Measurements from ENCODE around the gene ARHGAP23.
"Not testable (repeated sequence)": the region's sequence is repeated elsewhere in the genome, so short reads cannot be mapped to it uniquely, and the experiment has no call there.

Gene ARHGAP23

DNA sequence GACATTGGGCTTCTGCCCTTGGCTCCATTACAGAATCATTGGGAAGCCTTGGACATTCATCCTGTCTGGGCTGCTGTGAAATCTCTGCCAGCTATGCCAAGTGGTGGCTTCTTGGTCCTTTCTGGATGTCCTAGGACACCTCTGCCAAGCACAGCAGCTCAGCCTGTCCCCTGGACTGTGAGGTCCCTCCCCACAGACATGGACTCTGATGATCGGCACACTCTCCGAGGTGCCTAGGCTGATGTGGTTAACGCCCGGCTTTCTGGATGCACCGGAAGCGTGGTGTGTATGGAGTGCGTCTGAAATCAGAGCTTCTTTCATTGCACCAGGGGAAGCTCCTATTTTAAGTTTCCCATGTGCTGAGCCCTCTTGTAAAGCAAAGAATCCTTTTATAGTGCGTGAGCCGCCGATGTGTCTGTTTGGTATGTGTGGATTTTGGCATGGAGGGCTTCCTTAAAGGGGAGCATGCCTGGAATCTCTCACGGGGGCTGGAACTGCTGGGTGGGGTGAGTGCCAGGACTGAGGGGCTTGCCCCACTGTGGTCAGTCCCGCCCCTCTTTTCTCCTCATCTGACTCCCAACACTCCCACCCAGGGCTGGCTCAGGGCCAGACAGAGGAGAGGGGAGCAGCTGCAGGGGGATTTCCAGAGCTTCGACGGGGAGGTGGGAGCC, 7.0 kb upstream of the ARHGAP23 start:
- no peak for DNase-seq

DNA sequence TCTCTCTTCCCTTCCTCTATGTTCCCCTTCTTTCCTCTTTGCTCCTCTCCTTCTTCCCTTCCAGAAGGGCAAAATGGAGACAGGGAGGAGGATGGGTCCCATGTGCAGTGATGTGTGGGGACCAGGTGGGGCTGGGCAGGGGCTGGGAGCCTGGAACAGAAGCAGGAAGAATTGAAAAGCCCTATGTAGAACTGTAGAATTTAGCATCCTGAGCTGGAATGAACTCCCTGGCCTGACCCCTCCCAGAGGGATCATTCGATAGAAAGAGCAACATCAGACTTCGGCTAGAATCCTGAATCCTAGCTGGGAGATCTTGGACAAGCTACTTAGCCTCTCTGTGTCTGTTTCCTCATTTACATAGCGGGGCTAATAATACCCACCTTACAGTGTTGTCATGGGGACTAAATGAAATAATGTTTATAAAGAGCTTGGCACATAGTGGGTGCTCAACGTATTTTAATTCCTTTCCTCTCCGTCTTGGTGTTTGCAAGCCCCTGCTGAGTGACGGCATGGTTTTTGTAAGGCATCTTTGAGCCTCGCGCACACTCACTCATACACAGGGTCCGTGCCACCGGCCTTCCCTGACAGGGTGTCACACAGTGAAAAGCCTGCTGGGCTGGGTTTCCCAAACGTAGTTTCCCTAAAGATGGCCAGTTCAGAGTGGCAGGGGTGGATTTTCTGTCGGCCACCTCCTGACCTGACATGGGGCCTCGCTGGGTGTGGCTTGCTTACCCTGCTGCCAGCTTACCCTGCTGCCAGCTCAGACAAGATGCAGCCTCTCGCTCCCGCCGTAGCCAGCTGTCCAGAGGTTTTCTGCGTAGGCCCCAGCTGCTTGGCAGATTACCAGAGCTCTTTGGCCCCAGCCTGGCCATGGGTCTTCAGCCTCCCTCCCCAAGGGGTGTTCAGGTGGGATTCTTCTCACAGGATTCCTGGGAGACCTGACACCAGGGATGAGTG, 6.1 kb upstream of the ARHGAP23 start:
- DNase-seq = no peak

DNA sequence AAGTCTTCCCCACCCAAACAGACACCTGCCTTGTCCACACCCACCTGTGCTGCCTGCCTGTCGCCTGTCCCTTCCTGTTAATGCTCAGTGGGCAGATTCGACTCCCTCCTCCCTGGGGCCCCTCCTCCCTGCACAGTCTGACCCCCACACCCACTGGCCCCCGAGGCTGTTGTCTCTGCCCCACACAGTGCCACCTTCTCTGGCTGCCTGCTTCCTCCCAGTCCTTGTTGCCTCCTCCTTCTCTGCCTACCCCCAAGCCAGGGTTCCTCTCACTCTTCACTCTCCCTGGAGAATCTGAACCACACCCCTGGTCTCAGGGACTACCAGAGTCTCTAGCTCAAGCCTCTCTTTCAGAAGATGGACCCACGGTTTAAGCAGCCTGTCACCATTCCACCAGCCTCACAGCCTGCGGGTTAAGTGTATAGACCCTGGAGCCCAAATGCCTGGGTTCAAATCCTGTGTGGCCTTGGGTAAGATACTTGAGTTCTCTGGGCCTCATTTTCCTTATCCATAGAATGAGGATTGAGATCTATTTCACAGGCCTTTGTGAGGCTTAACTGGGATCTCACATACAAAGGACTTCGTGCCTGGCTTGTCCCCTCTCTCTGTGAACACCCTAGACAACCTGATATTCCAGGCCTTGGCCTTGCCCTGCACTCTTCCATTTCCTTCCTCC, 3.8 kb upstream of the ARHGAP23 start:
- DNase-seq = no peak

DNA sequence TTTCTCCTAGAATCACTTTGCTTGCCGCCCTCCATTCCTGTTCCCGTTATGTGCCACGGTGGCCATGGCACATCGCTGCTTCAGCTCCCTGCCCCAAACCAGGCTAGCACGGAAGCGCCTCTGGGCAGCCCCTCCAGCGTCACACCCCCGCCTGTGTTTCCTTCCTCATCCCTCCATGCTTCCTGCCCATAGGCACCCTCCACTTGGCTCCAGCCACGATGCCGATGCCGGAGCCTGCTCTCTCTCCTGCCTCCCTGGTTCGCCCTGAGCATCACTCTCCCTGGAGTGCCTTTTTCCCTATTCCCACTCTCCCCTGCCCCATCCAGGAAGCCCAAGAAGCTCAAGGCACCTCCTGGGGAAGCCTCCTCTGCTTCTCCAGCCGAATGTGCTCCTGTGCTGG, 3.2 kb upstream of the ARHGAP23 start:
- DNase-seq = no peak

DNA sequence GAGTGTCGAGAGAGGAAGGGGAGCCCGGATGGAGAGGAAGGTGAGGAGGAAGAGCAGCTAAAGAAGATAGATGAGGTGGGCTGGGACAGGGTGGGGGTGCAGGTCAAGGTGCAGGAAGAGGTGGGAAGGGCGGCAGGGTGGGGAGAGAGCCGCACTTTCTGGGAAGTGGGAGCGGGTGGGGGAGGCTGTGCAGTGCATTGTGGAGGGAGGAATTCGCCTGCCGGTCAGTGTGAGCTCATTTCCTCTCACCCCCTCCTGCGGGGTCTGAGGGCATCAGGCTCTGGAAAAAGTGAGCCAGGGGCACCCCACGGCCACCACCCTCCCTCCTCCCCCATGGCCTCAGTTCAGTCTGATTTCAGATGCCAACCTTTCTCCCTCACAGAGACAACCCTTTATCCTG, 2.5 kb upstream of the ARHGAP23 start:
- DNase-seq = no peak

DNA sequence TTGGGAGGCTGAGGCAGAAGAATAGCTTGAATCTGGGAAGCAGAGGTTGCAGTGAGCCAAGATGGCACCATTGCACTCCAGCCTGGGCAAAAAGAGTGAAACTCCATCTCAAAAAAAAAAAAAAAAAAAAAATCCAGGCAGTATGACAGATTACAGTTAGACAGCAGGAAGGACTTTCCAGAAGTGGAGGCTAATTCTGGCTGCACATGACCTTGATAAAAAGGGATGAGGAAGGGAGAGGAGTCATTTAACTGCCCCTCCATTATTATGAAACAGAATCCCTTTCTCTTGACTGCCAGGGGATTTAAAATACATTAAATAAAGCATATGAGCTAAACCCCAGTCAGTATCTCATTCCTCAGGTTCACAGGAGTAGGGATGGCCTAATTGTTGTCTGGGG, 1.8 kb upstream of the ARHGAP23 start:
- DNase-seq = no peak

DNA sequence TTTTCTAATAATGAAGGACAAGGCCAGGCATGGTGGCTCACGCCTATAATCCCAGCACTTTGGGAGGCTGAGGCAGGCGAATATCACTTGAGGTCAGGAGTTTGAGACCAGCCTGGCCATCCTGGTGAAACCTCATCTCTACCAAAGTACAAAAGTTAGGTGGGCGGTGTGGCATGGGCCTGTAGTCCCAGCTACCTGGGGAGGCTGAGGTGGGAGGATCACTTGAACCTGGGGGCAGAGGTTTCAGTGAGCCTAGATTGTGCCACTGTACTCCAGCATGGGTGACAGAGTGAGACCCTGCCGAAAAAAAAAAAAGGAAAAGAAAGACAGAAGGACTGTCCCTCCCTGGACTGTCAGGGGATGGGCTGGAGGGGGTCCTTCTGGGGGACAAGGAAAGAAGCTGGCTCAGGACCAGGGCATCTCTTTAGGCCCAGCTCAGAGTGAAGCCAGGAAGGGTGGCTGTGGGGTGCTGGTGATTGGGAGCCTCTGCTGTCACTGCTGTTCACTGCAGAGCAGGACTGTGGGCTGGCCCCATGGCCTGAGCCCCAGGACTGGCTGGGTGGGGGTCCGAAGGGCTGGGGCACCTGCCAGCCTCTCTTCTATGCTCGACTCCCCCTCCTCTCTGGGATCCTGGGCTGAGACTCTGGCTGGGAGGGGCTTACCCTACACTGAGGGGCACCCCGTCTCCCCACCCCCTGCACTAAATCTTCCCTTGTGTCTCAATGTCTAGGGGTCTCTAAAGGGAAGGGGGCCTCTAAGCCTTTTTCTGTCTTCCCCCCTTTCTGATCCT, 909 bp upstream of the ARHGAP23 start:
- no peak for DNase-seq

DNA sequence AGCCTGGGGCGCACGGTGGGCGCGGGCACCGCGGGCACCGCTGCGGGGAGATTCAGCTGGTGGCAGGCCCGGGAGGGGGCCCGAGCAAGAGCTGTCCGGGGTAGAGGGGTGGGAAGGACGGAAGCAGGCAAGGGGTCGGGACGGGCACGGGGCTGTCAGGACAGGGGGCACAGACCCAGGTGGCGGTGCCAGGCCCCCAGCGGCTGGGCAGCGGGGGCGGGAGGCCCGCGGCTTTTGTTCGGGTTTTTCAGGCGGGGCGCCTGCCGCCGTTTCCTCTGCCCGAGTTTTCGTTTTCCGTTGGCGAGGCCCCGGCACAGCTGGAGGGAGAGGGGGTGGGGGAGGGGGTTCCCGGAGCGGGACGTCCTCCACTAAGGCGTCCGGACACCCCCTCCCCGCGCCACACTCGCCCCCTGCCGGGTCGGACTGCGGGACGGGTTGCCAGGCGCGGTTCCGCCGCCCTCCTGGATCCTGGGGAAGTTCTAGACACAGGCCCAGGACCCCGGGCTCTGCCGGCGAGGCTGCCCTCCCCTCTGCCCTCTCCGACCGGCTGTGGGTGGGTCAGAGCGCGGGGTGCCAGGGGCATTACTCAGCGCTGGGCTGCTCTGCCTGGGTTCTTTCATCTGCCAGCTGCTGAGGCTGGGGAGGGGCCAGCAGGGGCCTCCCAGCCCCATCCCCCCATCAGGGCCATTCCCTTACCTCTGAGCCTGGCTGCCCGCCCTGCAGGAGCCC, 543 bp downstream of the ARHGAP23 start:
- DNase-seq = no peak

DNA sequence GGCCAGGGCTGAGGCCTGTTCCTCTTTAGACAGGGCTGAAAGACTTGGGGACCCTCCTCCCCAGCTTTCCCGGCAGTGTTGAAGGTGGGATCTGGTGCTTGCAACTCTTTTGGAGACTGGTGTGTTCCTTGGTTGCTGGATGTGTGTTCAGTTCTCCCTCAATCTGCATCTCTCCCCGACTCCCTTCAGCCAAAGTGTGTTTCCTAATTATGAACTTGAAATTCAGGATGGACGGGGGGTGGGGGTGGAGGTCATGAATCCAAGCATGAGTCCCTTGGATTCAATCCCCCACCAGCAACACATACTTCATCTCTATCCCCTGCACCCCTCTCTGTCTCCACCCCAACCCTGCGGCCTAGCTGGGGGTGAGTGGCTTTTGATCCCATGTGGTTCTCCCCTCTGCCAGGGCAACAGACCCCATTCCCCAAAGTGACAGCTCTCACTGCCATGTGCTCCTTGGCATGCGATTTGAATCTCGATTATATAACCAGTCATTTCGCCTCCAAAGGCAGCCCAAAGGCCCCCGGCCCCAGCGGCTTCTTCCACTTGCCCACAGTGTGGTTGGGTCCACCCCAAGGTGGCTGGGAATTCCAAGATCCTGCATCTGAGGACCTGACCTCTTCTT, 1.3 kb downstream of the ARHGAP23 start:
- DNase-seq = no peak

DNA sequence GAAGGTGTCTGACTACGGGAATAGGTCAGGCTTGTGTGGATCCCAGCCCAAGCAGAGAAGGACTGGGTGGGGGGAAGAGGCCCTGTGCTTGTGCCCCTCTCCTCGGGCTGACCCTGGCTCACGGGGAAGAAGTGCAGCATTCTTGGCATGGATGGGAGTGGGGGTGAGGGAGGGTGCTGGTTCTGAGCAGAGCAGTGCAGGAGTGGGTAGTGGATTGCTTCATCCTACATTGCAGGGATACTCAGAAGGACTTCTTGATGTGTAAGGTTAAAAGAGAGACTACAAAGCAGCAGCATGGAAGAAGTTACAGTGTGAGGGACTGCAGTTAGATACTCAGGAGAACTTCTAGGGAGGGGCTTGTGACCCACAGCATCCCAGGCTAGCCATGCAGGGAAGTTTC, 2.1 kb downstream of the ARHGAP23 start:
- no peak for DNase-seq

DNA sequence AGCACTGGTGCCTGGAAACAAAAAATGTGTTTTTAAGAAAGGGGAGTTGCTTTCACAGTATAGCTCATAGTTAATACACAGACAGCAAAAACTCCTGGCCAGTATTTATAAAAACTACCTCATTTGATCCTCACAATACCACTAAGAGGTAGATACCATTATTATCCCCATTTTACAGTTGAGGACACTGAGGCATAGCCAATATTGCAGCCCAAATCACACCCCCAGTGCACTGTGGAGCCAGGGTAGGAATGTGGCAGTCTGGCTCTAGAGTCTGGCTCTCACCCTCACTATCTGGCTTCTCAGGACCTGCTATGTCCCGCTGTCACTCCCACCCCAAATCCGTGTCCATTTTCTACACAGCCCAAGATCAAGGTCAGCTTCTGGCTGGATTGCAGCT, 2.6 kb downstream of the ARHGAP23 start:
- DNase-seq = no peak

DNA sequence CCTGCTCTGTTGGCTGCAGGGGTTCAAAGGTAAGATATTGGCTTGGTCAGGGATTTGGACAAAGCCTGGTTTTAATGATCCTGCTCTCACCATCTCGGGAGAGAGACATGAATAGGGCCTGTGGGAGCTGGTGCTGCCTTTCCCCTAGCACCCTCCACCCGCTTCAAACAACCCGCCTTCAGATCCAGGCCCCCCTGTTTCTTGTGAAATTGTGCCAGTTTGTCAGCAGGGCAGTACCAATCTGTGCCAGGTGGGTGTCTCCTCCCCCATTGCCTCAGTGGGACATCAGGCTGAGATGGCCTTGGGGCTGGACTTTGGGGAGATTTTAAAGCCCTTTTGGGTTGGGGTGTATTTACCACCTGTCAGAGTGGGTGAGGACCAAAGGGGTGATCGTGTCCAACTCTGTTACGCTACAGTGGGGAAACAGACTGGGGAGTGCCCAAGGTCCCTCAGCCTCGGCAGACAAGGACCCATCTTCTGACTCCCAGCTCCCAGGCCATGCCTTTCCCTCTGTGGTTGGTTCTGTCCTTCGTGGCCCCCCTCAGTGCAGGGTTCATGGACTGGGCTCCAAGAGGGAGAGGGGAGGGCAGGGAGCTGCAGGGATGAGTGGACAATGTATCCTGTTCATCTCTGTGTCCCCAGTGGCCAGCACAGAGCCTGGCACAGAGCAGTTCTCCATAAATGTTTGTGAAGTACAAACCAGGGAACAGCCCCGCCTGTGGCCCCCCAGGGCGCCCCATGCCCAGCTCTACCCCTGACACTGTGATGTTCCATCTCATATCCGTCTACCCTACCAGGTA, 3.3 kb downstream of the ARHGAP23 start:
- no peak for DNase-seq

DNA sequence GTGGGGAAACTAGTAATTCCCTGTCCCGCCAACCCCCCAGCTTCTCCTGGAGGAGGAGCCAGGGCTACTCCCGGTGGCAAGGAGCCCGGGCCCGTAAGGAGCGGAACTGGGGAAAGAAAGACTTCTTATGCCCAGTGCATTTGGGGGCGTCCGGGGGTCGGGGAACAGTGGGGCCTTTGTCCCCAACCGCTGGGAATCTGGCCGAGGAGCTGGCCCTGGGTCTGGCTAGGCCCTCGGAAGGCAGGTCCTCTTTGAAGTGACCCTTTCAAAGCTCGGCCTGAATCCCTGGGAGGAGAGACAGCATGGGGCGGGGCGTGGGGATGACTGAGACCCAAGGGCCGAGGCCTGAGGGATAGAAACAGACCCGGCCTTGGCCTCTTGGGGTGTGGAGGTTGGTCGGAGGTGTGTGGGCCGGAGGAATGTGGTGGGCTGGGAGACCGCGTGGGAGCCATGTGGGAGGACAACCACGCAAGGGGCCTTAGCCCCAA, 6.0 kb downstream of the ARHGAP23 start:
- no peak for DNase-seq

DNA sequence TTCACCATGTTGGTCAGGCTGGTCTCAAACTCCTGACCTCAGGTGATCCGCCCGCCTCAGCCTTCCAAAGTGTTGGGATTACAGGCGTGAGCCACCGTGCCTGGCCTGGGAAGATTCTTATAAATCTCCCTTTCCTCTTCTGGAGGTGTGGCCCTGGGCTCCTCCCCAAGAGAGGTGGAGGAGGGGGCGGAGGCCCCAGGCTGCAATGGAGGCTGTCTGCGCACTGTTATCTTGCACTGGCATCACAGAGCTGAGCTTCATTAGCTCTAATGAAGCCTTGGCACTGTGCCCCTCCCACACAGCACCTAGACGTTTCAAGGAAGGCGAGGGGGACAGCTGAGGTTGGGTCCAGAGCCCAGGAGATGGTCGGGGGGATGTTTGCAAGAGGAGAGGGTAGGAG, 7.5 kb downstream of the ARHGAP23 start:
- DNase-seq = no peak

DNA sequence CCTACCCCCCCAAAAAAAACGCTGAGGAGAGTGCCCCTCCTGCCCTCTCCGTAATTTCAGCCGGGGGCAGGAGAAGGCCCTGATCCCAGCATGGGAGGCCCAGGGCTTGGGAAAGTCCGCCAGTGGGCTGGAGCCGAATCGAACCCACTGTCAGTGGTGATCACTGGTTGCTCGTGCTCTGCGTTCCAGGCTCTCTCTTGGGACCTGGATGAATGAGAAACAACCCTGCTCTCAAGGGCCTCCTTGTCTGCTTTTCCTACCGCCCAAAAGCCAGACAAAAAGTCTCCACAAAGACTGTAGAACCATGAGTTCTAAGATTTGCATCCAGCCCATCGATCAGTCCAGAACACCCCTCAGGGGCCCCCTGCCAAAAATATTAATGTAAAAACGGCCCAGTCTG, 8.1 kb downstream of the ARHGAP23 start:
- no peak for DNase-seq

DNA sequence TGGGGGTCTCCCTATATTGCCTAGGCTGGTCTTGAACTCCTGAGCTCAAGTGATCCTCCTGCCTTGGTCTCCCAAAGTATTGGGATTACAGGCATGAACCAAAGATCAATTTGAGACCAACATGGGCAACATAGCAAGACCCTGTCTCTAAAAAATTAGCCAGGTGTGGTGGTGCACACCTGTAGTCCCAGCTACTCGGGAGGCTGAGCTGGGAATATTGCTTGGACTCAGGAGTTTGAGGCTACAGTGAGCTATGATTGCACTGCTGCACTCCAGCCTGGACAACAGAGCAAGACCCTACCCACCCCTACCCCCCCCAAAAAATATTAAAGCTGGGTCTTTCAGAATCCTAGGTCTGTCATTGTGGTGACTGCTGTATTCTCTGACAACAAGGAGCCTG, 9.0 kb downstream of the ARHGAP23 start:
- DNase-seq = not testable (repeated sequence)

DNA sequence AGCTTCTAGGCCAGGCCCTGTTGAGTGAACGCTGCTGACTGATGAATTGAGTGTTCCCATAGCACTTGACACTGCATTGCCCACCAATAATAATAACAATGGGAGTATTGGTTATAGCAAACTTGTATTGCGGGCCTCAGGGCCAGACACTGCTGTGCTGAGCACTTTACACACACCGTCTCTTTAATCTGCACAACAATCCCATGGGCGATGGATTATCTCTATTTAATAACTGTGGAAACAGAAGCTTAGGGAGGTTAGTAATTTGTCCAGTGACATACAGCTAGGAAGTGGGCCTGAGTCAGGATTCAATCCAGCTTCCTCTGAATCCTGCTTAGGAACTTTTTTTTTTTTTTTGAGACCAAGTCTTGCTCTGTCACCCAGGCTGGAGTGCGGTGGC, 11.2 kb downstream of the ARHGAP23 start:
- no peak for DNase-seq

DNA sequence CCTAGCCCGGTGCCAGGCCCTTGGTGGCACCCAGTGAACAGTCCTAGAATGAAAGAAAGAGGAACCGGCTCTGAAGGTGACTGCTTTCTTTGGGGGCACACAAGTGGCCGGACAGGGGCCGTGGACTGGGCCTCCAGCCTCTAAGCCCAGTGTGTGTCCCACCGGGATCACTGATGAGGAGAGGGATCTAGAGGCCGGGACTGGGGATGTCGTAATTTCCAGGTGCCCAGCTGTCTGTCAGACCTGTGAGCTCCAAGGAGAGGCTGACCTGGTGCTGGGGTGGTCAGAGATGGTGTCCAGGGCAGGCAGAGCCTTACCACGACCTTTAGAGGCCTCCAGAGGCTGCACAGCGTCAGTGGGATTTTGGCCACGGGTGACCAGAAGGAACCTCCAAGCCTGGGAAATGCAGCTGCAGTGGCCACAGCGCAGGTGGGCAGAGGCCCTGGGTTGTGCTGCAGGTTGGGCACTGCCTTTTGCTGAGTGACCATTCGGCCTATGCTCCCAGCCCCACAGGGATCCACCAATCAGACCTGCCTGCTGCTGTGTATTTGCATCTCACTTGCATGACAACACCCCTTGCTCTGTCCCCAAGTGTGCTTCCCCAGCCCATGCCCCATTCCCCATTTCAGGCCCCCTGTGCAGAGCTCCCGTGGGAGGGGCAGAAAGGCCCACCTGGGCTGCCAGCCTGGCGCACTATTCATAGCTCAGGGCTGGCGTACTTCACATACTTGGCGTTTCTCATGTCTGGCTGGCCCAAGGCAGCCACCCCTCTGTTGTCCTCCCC, 12.5 kb downstream of the ARHGAP23 start:
- DNase-seq = no peak

DNA sequence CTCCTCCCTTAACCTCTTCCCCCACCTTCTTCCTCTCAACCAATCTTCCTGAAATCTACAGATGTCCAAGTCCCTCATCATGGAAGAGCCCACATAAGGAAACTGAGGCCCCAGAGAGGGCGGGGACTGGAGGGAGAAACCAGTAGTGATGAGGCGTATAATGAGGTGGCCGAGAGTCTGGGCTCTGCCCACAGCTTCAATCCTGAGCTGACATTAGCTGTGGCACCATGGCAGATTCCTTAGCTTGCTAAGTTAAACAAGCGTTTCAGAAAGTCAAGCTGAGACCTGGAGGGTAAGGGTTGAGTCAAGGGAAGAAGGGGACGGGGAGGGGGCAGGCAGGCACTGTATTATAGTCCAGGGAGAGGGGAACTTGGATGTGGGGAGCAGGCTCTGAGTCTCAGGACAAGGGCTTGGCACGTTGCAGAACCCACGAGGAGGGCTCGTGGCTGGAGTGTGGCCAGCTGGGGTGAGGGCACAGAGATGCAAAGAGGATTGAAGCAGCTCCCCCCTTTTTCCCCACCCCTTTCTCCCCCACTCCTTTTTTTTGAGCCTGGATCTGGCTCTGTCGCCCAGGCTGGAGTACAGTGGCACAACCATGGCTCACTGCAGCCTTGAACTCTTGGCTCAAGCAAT, 13.3 kb downstream of the ARHGAP23 start:
- no peak for DNase-seq

Measured in T-helper 9 cell (primary cell).